HG03175 (cell line): ENCODE results near the gene PIEZO2.
"Not testable (repeated sequence)": the region's sequence is repeated elsewhere in the genome, so short reads cannot be mapped to it uniquely, and the experiment has no call there.

Source experiments
- ATAC-seq: cut with Tn5 transposase; IDR thresholded peaks from one replicate; pipeline ENCODE4 v1.9.1; 2021; ENCODE audit warnings: mild to moderate bottlenecking, moderate library complexity; ENCODE audit not compliant: unreplicated experiment

Gene PIEZO2

DNA sequence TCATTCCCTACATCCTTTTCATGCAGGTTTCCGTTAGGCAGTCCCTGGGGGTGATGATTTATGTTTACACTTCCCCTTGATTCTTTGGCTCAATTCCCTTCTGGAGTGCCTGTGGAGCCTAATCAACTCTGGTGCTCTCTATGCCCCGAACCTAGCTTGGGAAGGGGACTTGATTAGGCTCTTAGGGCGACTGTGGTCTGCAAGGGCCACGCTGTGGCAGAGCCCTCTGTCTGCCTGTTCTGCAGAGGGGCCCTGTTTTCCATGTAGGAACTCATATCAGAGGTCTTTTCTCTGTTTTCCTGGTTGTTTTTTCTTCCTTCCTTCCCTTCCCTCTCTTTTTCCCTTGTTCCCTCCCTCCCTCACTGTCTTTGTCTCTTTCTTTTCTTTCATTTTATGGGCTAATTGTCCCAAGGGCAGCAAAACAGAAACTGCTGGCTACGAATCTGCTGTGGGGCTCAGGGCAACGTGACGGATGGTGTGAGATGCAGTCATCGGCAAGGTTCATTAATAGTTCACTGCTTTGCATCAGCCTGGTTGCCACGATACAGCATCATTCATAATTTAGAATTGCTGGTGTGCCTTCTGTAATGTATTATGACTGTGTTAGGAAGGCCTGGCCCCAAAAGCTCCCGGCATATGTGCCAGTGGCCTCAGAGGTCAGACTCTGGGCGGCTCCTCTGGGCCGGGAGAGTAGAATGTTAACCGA, 489.0 kb downstream of the PIEZO2 start:
- peak; percentile 67 for ATAC-seq

DNA sequence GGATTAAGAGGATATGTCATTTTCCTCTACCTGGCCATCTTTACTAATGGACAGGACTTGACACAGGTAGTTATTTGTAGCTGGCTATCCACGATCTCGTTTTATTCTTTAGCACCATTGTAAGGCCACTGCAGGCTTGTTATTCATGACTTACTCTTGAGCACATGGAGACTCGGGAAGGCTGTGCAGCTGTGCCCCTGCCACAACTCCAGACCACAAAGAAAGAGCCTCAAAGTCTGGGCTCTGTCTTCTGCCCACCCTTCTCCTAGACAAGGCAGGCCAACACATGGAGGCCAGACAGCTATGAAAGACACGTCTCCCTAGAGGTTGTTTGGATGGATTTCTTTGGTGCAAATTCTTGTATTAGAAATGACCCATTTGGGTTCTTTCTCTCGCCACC, 489.8 kb downstream of the PIEZO2 start:
- no peak for ATAC-seq

DNA sequence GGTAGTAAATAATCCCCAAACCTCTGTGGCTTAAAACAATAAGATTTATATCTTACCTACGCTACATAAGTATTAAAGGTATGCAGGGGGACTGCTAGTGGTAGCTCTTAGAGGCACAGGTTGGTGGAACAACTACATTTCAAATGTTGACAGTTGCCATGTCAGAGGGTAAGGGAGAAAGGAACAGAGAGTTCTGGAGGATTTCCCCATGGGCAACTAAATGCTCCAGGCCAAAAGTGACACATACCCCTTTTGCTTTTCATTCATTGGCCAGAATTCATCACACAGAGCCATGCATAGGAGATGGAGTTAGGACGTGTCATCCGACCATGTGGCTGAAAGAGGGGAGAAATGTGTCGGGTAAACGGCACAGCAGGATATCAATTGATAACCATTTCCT, 490.4 kb downstream of the PIEZO2 start:
- ATAC-seq, result no peak

DNA sequence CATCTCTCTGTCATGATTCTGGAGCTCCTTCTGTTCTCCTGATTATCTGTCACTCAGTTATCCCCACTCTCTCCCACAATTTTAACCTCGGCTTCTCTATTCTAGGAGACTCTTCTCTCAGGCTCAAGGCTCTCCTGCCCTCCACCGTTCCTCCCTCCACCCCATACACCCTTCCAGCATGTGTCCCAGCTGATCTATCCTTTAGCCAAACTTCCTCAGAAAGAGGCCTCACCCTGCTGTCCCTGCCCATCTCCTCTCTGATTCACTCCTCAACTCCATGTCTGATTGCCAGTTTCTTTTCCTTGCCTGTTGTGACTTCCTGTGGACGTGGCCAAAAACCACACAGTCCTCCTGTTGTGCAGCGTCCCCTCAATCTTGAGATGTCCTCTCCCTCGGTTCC, 505.4 kb downstream of the PIEZO2 start:
- ATAC-seq, result not testable (repeated sequence)

DNA sequence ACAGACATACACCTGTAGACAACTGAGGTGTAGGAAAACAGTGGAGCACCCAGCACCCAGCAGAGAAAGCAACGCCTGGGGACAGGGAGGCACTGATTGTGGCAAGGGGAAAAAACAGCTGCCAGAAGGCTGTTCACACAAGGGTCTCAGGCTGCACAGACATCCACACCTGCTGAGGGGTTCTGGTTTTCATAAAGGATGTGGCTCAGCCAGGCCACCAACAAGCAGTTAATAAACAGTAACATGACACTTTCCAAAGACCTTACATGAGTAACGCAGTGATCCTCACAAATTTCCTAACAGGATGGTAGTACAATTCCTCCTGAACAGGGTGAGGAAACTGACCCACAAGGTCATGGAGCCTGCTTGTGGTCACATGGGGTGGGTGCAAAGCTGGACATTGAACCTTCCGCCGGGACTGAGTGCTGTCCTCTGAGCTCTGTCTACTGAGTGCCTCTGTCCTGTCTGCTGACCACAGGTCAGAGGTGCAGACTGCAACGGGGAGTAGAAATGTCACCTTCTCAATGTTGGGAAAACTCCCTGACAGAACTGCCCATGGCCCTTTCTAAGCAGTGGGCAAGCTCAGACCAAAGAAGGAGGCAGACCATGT, 506.3 kb downstream of the PIEZO2 start:
- peak; percentile 54 for ATAC-seq

DNA sequence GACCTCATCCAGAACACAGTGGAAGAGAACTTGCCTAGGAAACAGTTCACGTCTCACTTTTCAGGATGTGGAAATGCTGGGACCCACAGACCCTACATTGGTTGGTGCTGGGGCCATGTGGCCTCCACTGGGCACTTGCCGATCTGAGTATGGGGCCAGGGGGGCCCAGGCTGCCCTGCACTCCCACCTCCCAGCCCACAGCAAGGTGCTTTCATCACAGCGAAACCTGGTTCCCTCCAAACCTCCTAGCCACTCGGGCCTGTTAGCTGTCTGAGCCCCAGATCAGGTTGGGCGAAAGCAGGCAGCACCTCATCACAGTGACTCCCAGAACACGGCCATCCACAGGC, 510.9 kb downstream of the PIEZO2 start:
- not testable (repeated sequence) for ATAC-seq

DNA sequence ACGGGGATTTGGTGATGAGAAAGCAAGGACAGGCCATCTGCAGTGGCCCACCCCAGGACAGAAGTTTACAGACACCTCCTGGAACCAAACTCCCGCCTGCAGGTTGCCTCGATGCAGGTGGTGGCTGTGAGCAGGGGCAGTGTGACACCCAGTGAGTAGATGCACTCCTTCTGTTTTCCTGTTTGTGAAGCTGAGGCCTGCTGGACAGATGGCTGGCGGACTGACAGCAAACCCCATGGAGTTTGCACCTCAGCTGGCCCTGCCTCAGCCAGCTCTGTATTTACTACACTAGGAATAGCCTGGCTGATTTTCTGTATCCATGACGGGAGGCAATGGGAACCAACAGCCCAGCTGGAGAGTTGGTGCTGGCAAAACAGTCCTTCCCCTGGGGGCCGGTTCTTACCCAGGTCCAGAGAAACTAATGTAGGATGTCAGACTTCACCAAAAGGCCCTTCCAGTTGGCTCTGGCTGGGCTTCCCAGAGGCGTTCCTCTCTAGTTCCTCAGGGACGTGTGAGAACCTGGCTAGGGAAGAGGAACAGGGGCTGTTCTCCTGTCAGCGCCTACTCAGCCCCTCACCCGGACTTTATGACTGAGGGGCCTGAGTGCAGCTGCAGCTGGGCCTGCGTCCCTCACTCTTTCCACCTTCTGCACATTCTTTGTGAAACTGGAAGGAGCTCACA, 511.4 kb downstream of the PIEZO2 start:
- not testable (repeated sequence) for ATAC-seq

DNA sequence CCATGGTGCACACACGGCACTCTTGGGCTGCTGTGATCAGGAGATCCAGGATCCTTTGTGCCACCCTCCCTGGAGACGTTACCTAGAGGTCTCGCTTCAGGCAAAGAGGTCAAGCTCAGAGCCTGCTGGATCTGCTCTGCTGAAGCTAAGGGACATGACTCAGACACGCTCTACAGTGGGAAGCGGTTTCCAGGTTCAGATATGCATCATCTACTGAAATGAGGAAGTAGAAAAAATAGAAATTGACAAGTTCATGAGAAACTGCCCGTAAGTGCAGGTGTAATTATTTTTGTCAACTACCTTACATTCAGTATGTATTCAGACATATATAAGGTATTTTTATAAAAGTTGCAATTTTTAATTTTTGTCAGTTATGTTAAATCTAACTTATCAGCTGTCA, 520.3 kb downstream of the PIEZO2 start:
- peak; percentile 99 for ATAC-seq

DNA sequence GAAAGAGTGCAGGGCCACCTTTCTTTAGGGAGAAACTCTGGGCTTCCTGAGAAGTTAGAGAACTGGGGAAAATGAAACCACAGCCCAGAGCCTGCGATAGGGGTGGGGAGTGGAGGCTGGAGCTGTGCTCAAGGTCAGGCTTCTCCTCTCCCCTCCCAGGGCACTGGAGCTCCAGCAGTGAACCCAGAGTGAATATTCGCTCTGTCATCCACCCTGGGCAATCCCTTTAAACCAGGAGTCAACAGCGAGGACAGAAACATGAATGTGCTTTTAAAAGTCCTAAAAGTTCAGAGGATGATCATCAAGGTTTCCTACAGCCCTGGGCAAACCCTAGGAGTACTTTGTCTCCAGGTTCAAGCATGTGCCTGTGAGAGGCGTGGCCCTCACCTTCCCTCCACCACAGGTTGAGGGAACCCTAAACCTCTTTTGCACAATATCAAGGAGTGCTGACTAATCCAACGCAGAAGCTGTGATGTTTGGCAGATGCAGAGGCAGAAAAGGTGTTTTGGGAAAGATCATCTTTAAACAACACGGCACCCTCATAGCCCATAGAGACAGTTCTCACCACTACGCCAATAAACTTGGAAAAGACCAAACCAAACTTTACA, 522.7 kb downstream of the PIEZO2 start:
- ATAC-seq, result not testable (repeated sequence)

DNA sequence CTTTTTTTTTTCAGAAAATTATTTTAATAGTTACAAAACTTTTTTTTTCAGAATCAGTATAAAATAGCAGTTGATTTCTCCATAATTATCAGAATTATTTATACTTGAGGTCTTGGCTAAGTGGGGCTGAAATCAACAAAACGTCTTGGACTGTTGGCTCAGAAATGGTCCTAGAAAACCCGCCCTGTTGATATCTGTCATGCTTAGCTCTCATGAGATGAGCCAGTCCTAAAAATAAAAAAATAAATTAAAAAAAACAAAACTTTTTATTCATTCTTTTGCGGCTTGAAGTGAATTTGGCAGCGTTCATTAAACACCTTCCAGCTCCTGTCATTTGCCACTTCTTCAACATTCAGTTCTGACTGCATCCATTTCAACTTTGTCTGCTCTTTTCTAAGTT, 525.8 kb downstream of the PIEZO2 start:
- ATAC-seq, result not testable (repeated sequence)

DNA sequence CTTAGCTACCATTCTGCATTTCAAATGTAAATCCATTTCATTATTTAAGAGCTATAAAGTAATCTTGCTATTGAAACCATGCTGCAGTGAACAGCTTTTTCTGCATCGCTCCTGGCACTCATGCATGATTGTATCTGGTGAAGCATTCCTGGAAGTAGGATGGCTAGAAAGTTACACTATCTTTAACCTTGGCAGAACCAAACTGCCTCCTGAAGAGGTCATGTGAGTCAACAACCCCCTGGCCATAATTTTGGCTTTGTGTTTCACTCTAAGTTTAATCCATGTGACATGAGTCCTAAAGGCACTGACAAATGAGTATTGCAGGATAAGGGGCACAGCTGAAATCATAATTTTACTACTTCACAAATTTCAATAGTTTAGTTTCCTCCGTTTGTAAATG, 526.4 kb downstream of the PIEZO2 start:
- not testable (repeated sequence) for ATAC-seq

DNA sequence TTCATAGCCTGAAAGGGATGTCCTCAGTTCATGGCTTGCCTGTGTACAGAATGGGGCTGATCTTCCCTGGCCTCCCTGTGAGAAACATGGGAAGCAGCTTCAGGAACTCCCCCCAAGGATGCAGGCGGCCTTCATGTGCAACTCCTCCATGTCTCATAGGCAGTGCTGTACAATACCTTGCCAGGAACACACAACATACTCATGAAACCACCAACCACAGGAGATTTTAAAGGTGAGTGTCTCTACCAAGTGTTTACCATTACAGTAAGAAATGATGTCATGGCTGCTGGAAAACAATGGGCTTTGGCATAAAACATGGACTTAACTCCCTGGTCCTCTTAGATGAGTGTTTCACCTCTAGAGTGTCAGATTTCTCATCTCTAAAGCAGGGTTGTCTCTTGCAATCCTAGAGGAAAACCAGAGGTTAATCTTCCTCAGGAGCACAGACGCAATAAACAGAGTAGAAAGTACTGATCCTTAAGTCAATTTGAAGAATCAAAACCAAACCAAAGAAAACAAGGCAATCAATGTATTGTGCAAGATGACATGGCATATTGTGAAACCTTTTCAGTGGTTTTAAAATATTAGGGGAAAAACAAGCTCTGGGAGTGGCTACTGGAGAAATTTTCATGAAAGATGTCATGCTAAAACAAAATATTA, 528.6 kb downstream of the PIEZO2 start:
- ATAC-seq, result not testable (repeated sequence)
